GM19099 (cell line): ENCODE data around the gene TTC12.

Experiments
- POLR2A ChIP-seq: IDR thresholded peaks from 3 replicates; pipeline ENCODE4 v1.6.1; 2011; ENCODE audit warnings: low read depth; ENCODE audit not compliant: insufficient read length; ENCODE audit errors: extremely low read depth

TTC12 gene

GRCh38 chr11:113411536-113411935, 97.2 kb downstream of the TTC12 start:
- TF ChIP-seq POLR2A: no peak

GRCh38 chr11:113412675-113413074, 98.3 kb downstream of the TTC12 start:
- no peak for TF ChIP-seq POLR2A

GRCh38 chr11:113415343-113415742, 101.0 kb downstream of the TTC12 start:
- no peak for TF ChIP-seq POLR2A
